WTC11 (cell line): Measurements from ENCODE around the gene GIMAP4. TPM values are rescaled to one million over a fixed set of nuclear protein-coding genes. Genes with fewer than 3 reads are reported as not detected.

ENCODE experiments used
- ATAC-seq: fragments of 200-7000 bp; cut with Tn5 transposase; 2 replicates; pipeline ENCODE4 v1.10.0; 2021; ENCODE audit warnings: mild to moderate bottlenecking, moderate library complexity
- CTCF ChIA-PET: fragments of 300-600 bp; sonication (Branson Sonifier 250); formaldehyde crosslinking; loops from one replicate; lab custom pipeline; 2021; ENCODE audit warnings: antibody characterized with exemption; lab: Charles Lee
- POLR2A ChIA-PET: fragments of 350-600 bp; sonication (Branson Sonifier 250); formaldehyde crosslinking; loops from one replicate; lab custom pipeline; 2021; ENCODE audit warnings: antibody characterized with exemption; lab: Charles Lee
- DNase-seq: peaks from one replicate; pipeline ENCODE4 v3.0.0; 2021; ENCODE audit warnings: low spot score
- H3K27ac Mint-ChIP-seq: 2 replicates; pipeline ENCODE4 v1.8.0; 2021; ENCODE audit warnings: mixed read lengths
- H3K27me3 Mint-ChIP-seq: 2 replicates; pipeline ENCODE4 v1.8.0; 2021; ENCODE audit warnings: low read depth, mild to moderate bottlenecking, moderate library complexity, mixed read lengths
- H3K36me3 Mint-ChIP-seq: 2 replicates; pipeline ENCODE4 v1.8.0; 2021; ENCODE audit warnings: mixed read lengths
- H3K4me1 Mint-ChIP-seq: 2 replicates; pipeline ENCODE4 v1.8.0; 2022; ENCODE audit warnings: mixed read lengths
- H3K4me3 Mint-ChIP-seq: 2 replicates; pipeline ENCODE4 v1.8.0; 2021; ENCODE audit warnings: mild to moderate bottlenecking, moderate library complexity, mixed read lengths
- H3K9me3 Mint-ChIP-seq: 2 replicates; pipeline ENCODE4 v1.8.0; 2021; ENCODE audit warnings: mixed read lengths
- AR ChIP-seq: fragments of 250-450 bp; sonication (Bioruptor Pico); IDR thresholded peaks from 2 replicates; pipeline ENCODE4 v1.9.0; 2021; ENCODE audit warnings: mild to moderate bottlenecking
- ATF6 ChIP-seq: sonication (generic); formaldehyde crosslinking; IDR thresholded peaks from 2 replicates; pipeline ENCODE4 v1.8.1; 2023; ENCODE audit warnings: mild to moderate bottlenecking, missing genetic modification reagents
- CBFB ChIP-seq: sonication (generic); formaldehyde crosslinking; IDR thresholded peaks from 2 replicates; pipeline ENCODE4 v1.8.1; 2022; ENCODE audit warnings: mild to moderate bottlenecking, low read depth, missing genetic modification reagents
- CREB1 ChIP-seq: sonication (generic); formaldehyde crosslinking; IDR thresholded peaks from 2 replicates; pipeline ENCODE4 v1.8.0; 2023; ENCODE audit warnings: mild to moderate bottlenecking, missing genetic modification reagents
- FOXP1 ChIP-seq: sonication (generic); formaldehyde crosslinking; IDR thresholded peaks from 2 replicates; pipeline ENCODE4 v1.8.0; 2022; ENCODE audit warnings: missing genetic modification reagents, mild to moderate bottlenecking, moderate library complexity, borderline replicate concordance
- GABPB1 ChIP-seq: sonication (generic); formaldehyde crosslinking; IDR thresholded peaks from 2 replicates; pipeline ENCODE4 v1.8.1; 2023; ENCODE audit warnings: mild to moderate bottlenecking, missing genetic modification reagents
- HMGA2 ChIP-seq: fragments of 250-450 bp; sonication (Bioruptor Pico); IDR thresholded peaks from 2 replicates; pipeline ENCODE4 v1.4.0; 2021; ENCODE audit warnings: mild to moderate bottlenecking, moderate library complexity
- MXD4 ChIP-seq: fragments of 250-450 bp; sonication (Bioruptor Pico); IDR thresholded peaks from 2 replicates; pipeline ENCODE4 v1.8.0; 2021; ENCODE audit warnings: mild to moderate bottlenecking, moderate library complexity, borderline replicate concordance
- MYBL2 ChIP-seq: sonication (generic); formaldehyde crosslinking; IDR thresholded peaks from 2 replicates; pipeline ENCODE4 v1.8.1; 2023; ENCODE audit warnings: mild to moderate bottlenecking, moderate library complexity, missing genetic modification reagents
- NR1H2 ChIP-seq: sonication (generic); formaldehyde crosslinking; IDR thresholded peaks from 2 replicates; pipeline ENCODE4 v1.9.0; 2021; ENCODE audit warnings: mild to moderate bottlenecking, moderate library complexity, missing genetic modification reagents
- PRDM15 ChIP-seq: sonication (generic); formaldehyde crosslinking; IDR thresholded peaks from 2 replicates; pipeline ENCODE4 v1.8.0; 2022; ENCODE audit warnings: missing genetic modification reagents
- PRRX2 ChIP-seq: fragments of 250-450 bp; sonication (Bioruptor Pico); IDR thresholded peaks from 2 replicates; pipeline ENCODE4 v1.8.0; 2021; ENCODE audit warnings: mild to moderate bottlenecking
- SMAD3 ChIP-seq: sonication (generic); formaldehyde crosslinking; IDR thresholded peaks from 2 replicates; pipeline ENCODE4 v1.8.0; 2022; ENCODE audit warnings: missing genetic modification reagents, mild to moderate bottlenecking, borderline replicate concordance
- TCF7 ChIP-seq: sonication (generic); formaldehyde crosslinking; IDR thresholded peaks from 2 replicates; pipeline ENCODE4 v1.8.0; 2022; ENCODE audit warnings: mild to moderate bottlenecking, low read depth, missing genetic modification reagents, moderate library complexity
- ZNF138 ChIP-seq: sonication (generic); formaldehyde crosslinking; conservative IDR thresholded peaks from 2 replicates; pipeline ENCODE4 v1.8.1; 2022; ENCODE audit warnings: mild to moderate bottlenecking, moderate library complexity, missing genetic modification reagents
- ZNF232 ChIP-seq: sonication (generic); formaldehyde crosslinking; IDR thresholded peaks from 2 replicates; pipeline ENCODE4 v1.8.0; 2022; ENCODE audit warnings: mild to moderate bottlenecking, missing genetic modification reagents
- ZNF416 ChIP-seq: fragments of 250-450 bp; sonication (Bioruptor Pico); IDR thresholded peaks from 2 replicates; pipeline ENCODE4 v1.9.0; 2021; ENCODE audit warnings: mild to moderate bottlenecking, inconsistent platforms
- ZNF671 ChIP-seq: fragments of 250-450 bp; sonication (Bioruptor Pico); IDR thresholded peaks from 2 replicates; pipeline ENCODE4 v1.8.0; 2021; ENCODE audit warnings: mild to moderate bottlenecking
- ZSCAN18 ChIP-seq: fragments of 250-450 bp; sonication (Bioruptor Pico); IDR thresholded peaks from 2 replicates; pipeline ENCODE4 v2.1.2; 2022; ENCODE audit warnings: mild to moderate bottlenecking, moderate library complexity
- total RNA-seq: library from RNA; stranded (reverse); gene quantifications from 3 replicates; pipeline ENCODE4 v1.2.3, GENCODE V29; 2021
- TF ChIP-seq, protein P1 (sequence below): sonication (generic); formaldehyde crosslinking; IDR thresholded peaks from 2 replicates; pipeline ENCODE4 v1.8.0; 2023; ENCODE audit warnings: missing genetic modification reagents, mild to moderate bottlenecking, borderline replicate concordance
- TF ChIP-seq, protein P2 (sequence below): fragments of 250-450 bp; sonication (Bioruptor Pico); conservative IDR thresholded peaks from 2 replicates; pipeline ENCODE4 v1.9.0; 2021; ENCODE audit warnings: mild to moderate bottlenecking

The GIMAP4 gene
- total RNA-seq, 1 experiment from 2014 or later: 0.28 TPM

DNA sequence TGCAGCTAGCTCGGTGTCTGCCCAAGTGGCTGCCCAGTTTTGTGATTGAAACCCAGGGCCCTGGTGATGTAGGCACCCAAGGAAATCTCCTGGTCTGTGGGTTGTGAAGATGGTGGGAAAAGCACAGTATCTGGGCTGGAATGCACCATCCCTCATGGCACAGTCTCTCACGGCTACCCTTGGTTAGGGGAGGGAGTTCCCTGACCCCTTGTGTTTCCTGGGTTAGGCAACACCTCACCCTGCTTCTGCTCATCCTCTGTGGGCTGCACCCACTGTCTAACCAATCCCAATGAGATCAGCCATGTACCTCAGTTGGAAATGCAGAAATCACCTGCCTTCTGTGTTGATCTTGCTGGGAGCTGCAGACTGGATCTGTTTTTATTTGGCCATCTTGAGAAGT lies 27.6 kb downstream of the GIMAP4 start:
- DNase-seq (no peak), ATAC-seq (no peak)
- H3K27ac Mint-ChIP-seq: no peak overlapping the region
- H3K36me3 Mint-ChIP-seq: peaks cover 29% of the 10 kb centered on the region
- H3K9me3 Mint-ChIP-seq: peaks cover 84% of the 10 kb centered on the region
- CTCF ChIA-PET: no interaction called here
- peaks cover 78% of the 10 kb centered on the region for H3K27me3 Mint-ChIP-seq
- no peaks in the 10 kb centered on the region for H3K4me1 Mint-ChIP-seq
- TF ChIP-seq MYBL2 (no peak), CREB1 (no peak), PRDM15 (no peak), ATF6 (CRISPR knock-in tag) (no peak), ZNF671 (no peak), ZSCAN18 (no peak), ZNF416 (CRISPR knock-in tag) (no peak), NR1H2 (CRISPR knock-in tag) (no peak), CBFB (no peak), ZNF138 (CRISPR knock-in tag) (no peak), AR (no peak)
- TF ChIP-seq, protein P1, sequence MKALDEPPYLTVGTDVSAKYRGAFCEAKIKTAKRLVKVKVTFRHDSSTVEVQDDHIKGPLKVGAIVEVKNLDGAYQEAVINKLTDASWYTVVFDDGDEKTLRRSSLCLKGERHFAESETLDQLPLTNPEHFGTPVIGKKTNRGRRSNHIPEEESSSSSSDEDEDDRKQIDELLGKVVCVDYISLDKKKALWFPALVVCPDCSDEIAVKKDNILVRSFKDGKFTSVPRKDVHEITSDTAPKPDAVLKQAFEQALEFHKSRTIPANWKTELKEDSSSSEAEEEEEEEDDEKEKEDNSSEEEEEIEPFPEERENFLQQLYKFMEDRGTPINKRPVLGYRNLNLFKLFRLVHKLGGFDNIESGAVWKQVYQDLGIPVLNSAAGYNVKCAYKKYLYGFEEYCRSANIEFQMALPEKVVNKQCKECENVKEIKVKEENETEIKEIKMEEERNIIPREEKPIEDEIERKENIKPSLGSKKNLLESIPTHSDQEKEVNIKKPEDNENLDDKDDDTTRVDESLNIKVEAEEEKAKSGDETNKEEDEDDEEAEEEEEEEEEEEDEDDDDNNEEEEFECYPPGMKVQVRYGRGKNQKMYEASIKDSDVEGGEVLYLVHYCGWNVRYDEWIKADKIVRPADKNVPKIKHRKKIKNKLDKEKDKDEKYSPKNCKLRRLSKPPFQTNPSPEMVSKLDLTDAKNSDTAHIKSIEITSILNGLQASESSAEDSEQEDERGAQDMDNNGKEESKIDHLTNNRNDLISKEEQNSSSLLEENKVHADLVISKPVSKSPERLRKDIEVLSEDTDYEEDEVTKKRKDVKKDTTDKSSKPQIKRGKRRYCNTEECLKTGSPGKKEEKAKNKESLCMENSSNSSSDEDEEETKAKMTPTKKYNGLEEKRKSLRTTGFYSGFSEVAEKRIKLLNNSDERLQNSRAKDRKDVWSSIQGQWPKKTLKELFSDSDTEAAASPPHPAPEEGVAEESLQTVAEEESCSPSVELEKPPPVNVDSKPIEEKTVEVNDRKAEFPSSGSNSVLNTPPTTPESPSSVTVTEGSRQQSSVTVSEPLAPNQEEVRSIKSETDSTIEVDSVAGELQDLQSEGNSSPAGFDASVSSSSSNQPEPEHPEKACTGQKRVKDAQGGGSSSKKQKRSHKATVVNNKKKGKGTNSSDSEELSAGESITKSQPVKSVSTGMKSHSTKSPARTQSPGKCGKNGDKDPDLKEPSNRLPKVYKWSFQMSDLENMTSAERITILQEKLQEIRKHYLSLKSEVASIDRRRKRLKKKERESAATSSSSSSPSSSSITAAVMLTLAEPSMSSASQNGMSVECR (CRISPR knock-in tag): no peak
- POLR2A ChIA-PET: no interaction called here
- H3K4me3 Mint-ChIP-seq: no peak overlapping the region

- Mint-ChIP-seq H3K27me3 (peaks cover 83% of the 10 kb centered on the region), H3K4me3 (no peak overlapping the region), H3K4me1 (no peaks in the 10 kb centered on the region), H3K27ac (no peak overlapping the region), H3K36me3 (peaks cover 29% of the 10 kb centered on the region), H3K9me3 (peaks cover 89% of the 10 kb centered on the region)
- POLR2A ChIA-PET: no interaction called here
- CTCF ChIA-PET: no interaction called here
- ATAC-seq (no peak), DNase-seq (no peak)
- TF ChIP-seq, protein P2, sequence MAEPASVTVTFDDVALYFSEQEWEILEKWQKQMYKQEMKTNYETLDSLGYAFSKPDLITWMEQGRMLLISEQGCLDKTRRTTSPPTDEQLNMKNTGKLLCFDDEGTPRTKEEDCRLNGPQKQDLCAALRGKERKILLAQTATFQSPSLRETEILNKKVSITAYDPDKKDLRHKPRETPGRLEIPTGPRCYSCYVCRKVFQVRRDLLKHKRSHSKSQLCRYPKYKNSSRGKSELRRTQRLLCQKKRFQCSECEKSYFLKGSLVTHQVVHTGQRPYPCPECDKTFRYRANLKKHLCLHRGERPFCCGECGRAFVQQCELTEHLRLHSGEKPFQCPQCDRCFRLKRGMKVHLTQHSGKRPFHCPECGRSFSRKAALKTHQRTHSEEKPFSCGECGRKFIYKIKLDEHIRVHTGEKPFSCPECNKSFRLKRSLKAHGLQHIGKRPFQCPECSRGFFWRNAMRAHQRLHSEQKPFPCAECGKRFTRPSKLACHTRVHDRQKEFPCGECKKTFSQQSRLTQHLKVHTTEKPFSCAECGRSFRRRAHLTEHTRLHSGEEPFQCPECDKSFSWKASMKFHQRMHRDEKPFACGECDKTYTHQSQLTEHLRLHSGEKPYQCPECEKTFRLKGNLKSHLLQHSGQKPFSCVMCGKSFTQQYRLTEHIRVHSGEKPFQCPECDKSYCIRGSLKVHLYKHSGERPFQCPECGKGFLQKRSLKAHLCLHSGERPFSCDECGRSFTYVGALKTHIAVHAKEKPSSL (CRISPR knock-in tag): no peak
- no peak for TF ChIP-seq GABPB1 (CRISPR knock-in tag)
- no peak for TF ChIP-seq ZNF232 (CRISPR knock-in tag)
- TF ChIP-seq TCF7: no peak
- TF ChIP-seq ZNF416 (CRISPR knock-in tag): no peak
- TF ChIP-seq SMAD3: no peak
- TF ChIP-seq FOXP1 (CRISPR knock-in tag): no peak
- no peak for TF ChIP-seq MXD4
- no peak for TF ChIP-seq PRRX2
- no peak for TF ChIP-seq HMGA2 (CRISPR knock-in tag)
Measured at GRCh38 chr7:150595361-150595760, 28.2 kb downstream of the GIMAP4 start.
